M059J (cell line): Measurements from ENCODE around the gene GHRHR. TPM values are rescaled to one million over a fixed set of nuclear protein-coding genes. Genes with fewer than 3 reads are reported as not detected.

Source experiments
- DNase-seq: peaks from one replicate; pipeline ENCODE4 v3.0.0-alpha.2; 2012; ENCODE audit warnings: low read depth
- total RNA-seq: library from RNA; depleted of rRNA; stranded (reverse); fragments of >200 nt; shearing (Covaris generic); gene quantifications from 2 replicates; pipeline ENCODE4 v1.2.3, GENCODE V29; 2014

GHRHR gene
- total RNA-seq, 1 experiment from 2014 or later: not detected

GRCh38 chr7:30984359-30985107 lies 20.8 kb downstream of the GHRHR start:
- peak; percentile 79 for DNase-seq

- no peak for DNase-seq
These were observed 22.0 kb downstream of the GHRHR start for GRCh38 chr7:30985756-30986155.

- DNase-seq: no peak
These were observed 22.6 kb downstream of the GHRHR start for GRCh38 chr7:30986331-30986730.

GRCh38 chr7:30986738-30987137 lies 23.0 kb downstream of the GHRHR start:
- no peak for DNase-seq

GRCh38 chr7:30987178-30987577 lies 23.4 kb downstream of the GHRHR start:
- DNase-seq: no peak

- DNase-seq: no peak
These were observed 24.2 kb downstream of the GHRHR start for GRCh38 chr7:30987936-30988335.

- DNase-seq: peak; percentile 85
These were observed 24.7 kb downstream of the GHRHR start for GRCh38 chr7:30988351-30989005.

- DNase-seq: no peak
These were observed 25.5 kb downstream of the GHRHR start for GRCh38 chr7:30989008-30989823.

GRCh38 chr7:30989824-30990672 lies 26.3 kb downstream of the GHRHR start:
- no peak for DNase-seq

- DNase-seq: no peak
These were observed 27.0 kb downstream of the GHRHR start for GRCh38 chr7:30990673-30991170.

- no peak for DNase-seq
These were observed 28.7 kb downstream of the GHRHR start for GRCh38 chr7:30992414-30992813.

GRCh38 chr7:30994206-30995100 lies 30.7 kb downstream of the GHRHR start:
- DNase-seq: no peak

GRCh38 chr7:30995536-30995935 lies 31.8 kb downstream of the GHRHR start:
- no peak for DNase-seq

- peak; percentile 32 for DNase-seq
These were observed 32.5 kb downstream of the GHRHR start for GRCh38 chr7:30996256-30996655.

GRCh38 chr7:30996883-30997282 lies 33.1 kb downstream of the GHRHR start:
- DNase-seq: peak; percentile 53

- DNase-seq: peak; percentile 49
These were observed 33.6 kb downstream of the GHRHR start for GRCh38 chr7:30997316-30997715.

- DNase-seq: peak; percentile 33
These were observed 34.4 kb downstream of the GHRHR start for GRCh38 chr7:30998180-30998579.

- DNase-seq: no peak
These were observed 36.5 kb downstream of the GHRHR start for GRCh38 chr7:31000161-31000693.

GRCh38 chr7:31000779-31001178 lies 37.0 kb downstream of the GHRHR start:
- DNase-seq: no peak

GRCh38 chr7:31002256-31002655 lies 38.5 kb downstream of the GHRHR start:
- DNase-seq: peak; percentile 63
